Measurements from ENCODE around the gene AQP2. TPM values are rescaled to one million over a fixed set of nuclear protein-coding genes. Genes with fewer than 3 reads are reported as not detected.

Gene AQP2
- total RNA-seq, 4 donors from 2014 or later, result not detected

DNA sequence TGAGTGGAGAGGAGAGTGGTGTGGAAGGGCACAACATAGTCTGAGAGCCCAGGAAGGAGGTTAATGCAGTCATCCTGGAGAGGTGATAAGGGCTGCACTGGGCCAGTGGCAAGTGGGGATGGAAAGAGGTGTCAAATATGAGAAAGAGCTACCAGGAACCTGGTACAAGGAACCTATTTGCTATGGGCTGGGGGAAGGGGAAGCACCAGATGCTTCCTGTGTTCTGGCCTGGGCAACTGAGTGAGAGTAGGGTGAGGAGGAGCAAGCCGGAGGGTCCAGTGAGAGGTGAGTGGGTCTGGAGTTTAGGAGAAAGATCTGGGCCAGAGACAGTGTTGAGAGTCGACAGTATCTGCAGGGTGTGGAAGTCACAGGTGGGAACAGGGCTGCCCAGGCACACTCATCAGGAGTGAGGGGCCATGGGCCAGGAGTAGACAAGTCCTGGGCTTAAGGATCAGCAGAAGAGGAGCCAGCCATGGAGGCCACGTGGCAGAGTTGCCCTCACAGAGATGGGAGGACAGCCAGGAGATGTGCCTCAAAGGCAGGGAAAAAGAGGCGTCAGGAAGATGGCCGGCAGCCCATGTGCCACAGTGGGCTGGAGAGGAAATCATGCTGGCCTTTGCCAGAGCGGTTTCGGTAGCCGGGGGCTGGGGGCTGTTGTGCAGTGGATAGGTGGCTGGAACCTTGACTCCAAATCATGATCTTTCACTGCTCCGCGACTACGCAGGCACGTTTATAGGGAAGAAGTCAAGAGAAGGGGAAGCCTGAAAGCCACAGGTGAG, 19.3 kb downstream of the AQP2 start:
- WGBS, 2 donors (ENCODE audit: low coverage in 1 of 2), result 80 to 86% methylated on average over 7 to 12 of the region's 12 CpGs
- no peak for TF ChIP-seq POLR2AphosphoS5 (IDR thresholded peaks at IDR 0.05)
- Histone ChIP-seq H3K27ac (no peak overlapping the region), H3K9me3 (no peaks in the 10 kb centered on the region), H3K4me3 (no peak overlapping the region), H3K27me3 (peaks cover 34% of the 10 kb centered on the region), H3K4me1 (peaks cover 0 to 17% (median 11%) of the 10 kb centered on the region in 4 donors), H3K36me3 (no peaks in the 10 kb centered on the region)
- intact Hi-C loops (cut with DNase I; ENCODE audit: low total_unique reads) (loop anchor here (5.0 to 10.0 kb wide), 2 partner anchors 102 to 215 kb away; no protein-coding TSS in a partner anchor), in situ Hi-C loops (cut with MboI; ENCODE audit: low pct_ligation_motif_present in 1 of 4, low pct_unique_long_range_greater_than_20kb in 1 of 4, low sequenced_read_pairs in 3 of 4) (loop anchor here (5.0 to 25.0 kb wide), 5 partner anchors 82 to 217 kb away; partner anchors contain the start of gene ASIC1 (in 3 of the 4))
- DNase-seq, result no peak

DNA sequence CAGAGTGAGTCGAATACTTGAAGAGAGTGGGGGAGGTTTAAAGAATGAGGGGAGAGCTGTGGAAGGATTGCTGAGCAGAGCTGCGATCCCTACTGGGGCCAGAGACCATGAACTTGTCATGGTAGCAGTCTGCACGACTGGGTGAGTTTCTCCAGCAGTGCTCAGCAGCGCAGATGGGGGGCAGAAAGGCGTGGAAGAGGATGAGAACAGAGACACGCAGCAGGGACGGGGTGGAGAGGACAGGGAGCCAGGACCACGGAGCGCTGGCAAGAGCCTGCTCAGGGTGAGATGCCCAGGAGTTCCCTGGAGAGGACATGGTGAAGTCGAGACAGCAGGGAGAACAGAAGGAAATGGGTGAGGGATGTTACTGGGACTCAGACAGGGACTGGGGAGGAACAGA, 20.1 kb downstream of the AQP2 start:
- Histone ChIP-seq H3K4me1 (peaks cover 0 to 24% (median 14%) of the 10 kb centered on the region in 4 donors), H3K36me3 (no peaks in the 10 kb centered on the region), H3K4me3 (no peak overlapping the region), H3K27me3 (peaks cover 26% of the 10 kb centered on the region), H3K9me3 (no peaks in the 10 kb centered on the region), H3K27ac (no peak overlapping the region)
- DNase-seq, result no peak
- intact Hi-C loops (cut with DNase I; ENCODE audit: low total_unique reads), result no loop called here
- in situ Hi-C loops (cut with MboI; ENCODE audit: low pct_ligation_motif_present in 1 of 4, low pct_unique_long_range_greater_than_20kb in 1 of 4, low sequenced_read_pairs in 3 of 4), result loop anchor here in 3 of 4 donors (5.0 to 25.0 kb wide), 4 partner anchors 82 to 217 kb away; partner anchors contain the start of gene ASIC1 (in 2 of the 3)
- no peak for TF ChIP-seq EP300 (IDR thresholded peaks at IDR 0.05; ENCODE audit: low read depth)
- 44 to 72% methylated on average over 10 of the region's 10 CpGs for WGBS, 2 donors (ENCODE audit: low coverage in 1 of 2)

DNA sequence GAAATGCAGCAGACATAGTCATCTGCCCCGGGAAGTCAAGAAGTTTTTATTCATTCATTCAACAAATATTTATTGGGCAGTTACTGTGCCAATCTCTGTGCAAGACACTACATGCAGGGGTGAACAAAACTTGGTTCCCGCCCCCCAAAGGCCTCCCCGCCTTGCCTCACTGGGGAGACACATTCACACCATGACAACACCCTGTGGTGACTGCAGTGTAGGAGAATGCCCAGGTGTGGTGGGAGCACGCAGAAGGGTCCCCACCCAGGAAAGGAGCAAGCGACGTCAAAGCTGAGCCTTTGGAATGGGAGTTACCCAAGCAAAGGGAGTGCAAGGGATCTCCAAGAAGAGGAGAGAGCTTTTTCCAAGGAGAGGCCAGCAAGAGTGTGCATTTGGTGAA, 20.6 kb downstream of the AQP2 start:
- DNase-seq, result no peak
- no peaks in the 10 kb centered on the region for H3K36me3 ChIP-seq
- intact Hi-C loops (cut with DNase I; ENCODE audit: low total_unique reads) (no loop called here), in situ Hi-C loops (cut with MboI; ENCODE audit: low pct_ligation_motif_present in 1 of 4, low pct_unique_long_range_greater_than_20kb in 1 of 4, low sequenced_read_pairs in 3 of 4) (loop anchor here in 3 of 4 donors (5.0 to 25.0 kb wide), 4 partner anchors 81 to 216 kb away; partner anchors contain the start of gene ASIC1 (in 2 of the 3))
- H3K4me3 ChIP-seq, result no peak overlapping the region
- H3K27me3 ChIP-seq, result peaks cover 26% of the 10 kb centered on the region
- 77 to 85% methylated on average over 4 to 6 of the region's 6 CpGs for WGBS, 2 donors (ENCODE audit: low coverage in 1 of 2)
- H3K9me3 ChIP-seq, result no peaks in the 10 kb centered on the region
- H3K4me1 ChIP-seq, result peaks cover 0 to 24% (median 14%) of the 10 kb centered on the region in 4 donors
- H3K27ac ChIP-seq, result no peak overlapping the region
- no peak for TF ChIP-seq POLR2A (IDR thresholded peaks at IDR 0.05)

DNA sequence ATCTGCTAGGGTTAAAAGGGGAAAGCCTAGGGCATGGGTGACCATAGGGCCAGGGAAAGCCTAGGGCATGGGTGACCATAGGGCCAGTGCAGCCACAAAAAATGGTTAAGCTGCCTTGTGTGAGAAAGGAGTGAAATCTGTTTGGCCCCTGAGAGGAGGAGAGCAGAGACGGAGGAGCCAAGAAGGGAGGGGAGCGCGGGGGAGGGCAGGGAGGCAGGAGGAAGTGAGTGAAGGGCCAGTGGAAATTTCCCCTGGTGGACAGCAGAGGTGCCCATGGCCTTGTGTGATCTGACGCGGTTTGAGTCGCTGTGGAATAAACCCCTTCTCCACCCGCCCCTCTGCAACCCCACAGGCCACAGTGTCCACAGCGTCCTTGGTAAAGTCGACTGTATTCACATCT, 21.6 kb downstream of the AQP2 start:
- Histone ChIP-seq H3K36me3 (no peaks in the 10 kb centered on the region), H3K27me3 (peaks cover 22% of the 10 kb centered on the region), H3K4me3 (no peak overlapping the region), H3K9me3 (no peaks in the 10 kb centered on the region), H3K27ac (no peak overlapping the region), H3K4me1 (peaks cover 0 to 22% (median 13%) of the 10 kb centered on the region in 4 donors)
- in situ Hi-C loops (cut with MboI; ENCODE audit: low pct_ligation_motif_present in 1 of 4, low pct_unique_long_range_greater_than_20kb in 1 of 4, low sequenced_read_pairs in 3 of 4), result loop anchor here in 3 of 4 donors (5.0 to 25.0 kb wide), 4 partner anchors 80 to 215 kb away; partner anchors contain the start of gene ASIC1 (in 2 of the 3)
- intact Hi-C loops (cut with DNase I; ENCODE audit: low total_unique reads), result loop anchor here (2.0 kb wide), 1 partner anchor 85 kb away; the partner anchor contains the start of gene ASIC1
- no peak for DNase-seq
- 68 to 85% methylated on average over 3 to 9 of the region's 9 CpGs for WGBS, 2 donors (ENCODE audit: low coverage in 1 of 2)
- TF ChIP-seq POLR2A (IDR thresholded peaks at IDR 0.05) (no peak), EP300 (IDR thresholded peaks at IDR 0.05; ENCODE audit: low read depth) (no peak), POLR2AphosphoS5 (IDR thresholded peaks at IDR 0.05) (no peak)
- TF ChIP-seq, protein P1, sequence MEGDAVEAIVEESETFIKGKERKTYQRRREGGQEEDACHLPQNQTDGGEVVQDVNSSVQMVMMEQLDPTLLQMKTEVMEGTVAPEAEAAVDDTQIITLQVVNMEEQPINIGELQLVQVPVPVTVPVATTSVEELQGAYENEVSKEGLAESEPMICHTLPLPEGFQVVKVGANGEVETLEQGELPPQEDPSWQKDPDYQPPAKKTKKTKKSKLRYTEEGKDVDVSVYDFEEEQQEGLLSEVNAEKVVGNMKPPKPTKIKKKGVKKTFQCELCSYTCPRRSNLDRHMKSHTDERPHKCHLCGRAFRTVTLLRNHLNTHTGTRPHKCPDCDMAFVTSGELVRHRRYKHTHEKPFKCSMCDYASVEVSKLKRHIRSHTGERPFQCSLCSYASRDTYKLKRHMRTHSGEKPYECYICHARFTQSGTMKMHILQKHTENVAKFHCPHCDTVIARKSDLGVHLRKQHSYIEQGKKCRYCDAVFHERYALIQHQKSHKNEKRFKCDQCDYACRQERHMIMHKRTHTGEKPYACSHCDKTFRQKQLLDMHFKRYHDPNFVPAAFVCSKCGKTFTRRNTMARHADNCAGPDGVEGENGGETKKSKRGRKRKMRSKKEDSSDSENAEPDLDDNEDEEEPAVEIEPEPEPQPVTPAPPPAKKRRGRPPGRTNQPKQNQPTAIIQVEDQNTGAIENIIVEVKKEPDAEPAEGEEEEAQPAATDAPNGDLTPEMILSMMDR (IDR thresholded peaks at IDR 0.05), result no peak

DNA sequence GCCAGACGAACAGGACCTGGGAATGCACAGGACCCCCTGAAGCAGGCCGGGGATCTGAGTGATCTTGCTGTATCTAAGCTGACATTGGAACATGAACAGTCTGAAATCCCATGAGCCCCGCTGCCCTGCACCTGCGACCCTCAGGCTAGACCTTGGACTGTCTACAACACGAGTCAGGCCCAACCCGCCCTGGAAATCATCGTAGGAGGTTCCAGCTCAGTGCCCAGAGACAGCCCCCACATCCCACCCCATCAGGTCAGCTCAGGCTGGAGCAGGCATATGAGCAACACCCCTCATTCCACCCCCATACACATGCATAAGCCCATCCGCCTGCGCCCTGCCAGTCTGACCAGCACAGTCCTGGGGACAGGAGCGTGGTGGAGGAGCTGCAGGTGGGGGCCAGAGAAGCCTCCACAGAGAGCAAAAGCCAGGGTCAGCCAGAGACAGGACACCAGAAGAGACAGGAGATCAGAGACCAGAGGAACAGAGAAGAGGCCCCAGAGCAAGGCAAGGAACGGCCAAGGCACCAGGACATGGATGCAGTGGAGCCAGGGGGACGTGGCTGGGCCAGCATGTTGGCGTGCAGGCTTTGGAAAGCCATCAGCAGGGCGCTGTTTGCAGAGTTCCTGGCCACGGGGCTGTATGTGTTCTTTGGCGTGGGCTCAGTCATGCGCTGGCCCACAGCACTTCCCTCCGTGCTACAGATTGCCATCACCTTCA, 22.3 kb downstream of the AQP2 start, which contains the start of gene AQP6:
TSS of gene AQP6 (plus strand) at position 307 of the 720 bp plus-strand sequence. CDS start at position 534, 227 bp downstream.
- in situ Hi-C loops (cut with MboI; ENCODE audit: low pct_ligation_motif_present in 1 of 4, low pct_unique_long_range_greater_than_20kb in 1 of 4, low sequenced_read_pairs in 3 of 4), result loop anchor here in 3 of 4 donors (5.0 to 25.0 kb wide), 4 partner anchors 80 to 214 kb away; partner anchors contain the start of gene ASIC1 (in 2 of the 3)
- intact Hi-C loops (cut with DNase I; ENCODE audit: low total_unique reads), result loop anchor here (2.0 kb wide), 1 partner anchor 84 kb away; the partner anchor contains the start of gene ASIC1
- peaks cover 22% of the 10 kb centered on the region for H3K27me3 ChIP-seq
- H3K9me3 ChIP-seq, result no peaks in the 10 kb centered on the region
- TF ChIP-seq, protein P1 (IDR thresholded peaks at IDR 0.05), result no peak
- TF ChIP-seq POLR2A (IDR thresholded peaks at IDR 0.05) (no peak), EP300 (IDR thresholded peaks at IDR 0.05; ENCODE audit: low read depth) (no peak), POLR2AphosphoS5 (IDR thresholded peaks at IDR 0.05) (no peak)
- DNase-seq, result no peak
- no peak within 1 kb of the TSS for H3K27ac ChIP-seq
- peaks cover 0 to 15% (median 6%) of the 10 kb centered on the region in 4 donors for H3K4me1 ChIP-seq
- no peaks in the 10 kb centered on the region for H3K36me3 ChIP-seq
- no peak within 1 kb of the TSS for H3K4me3 ChIP-seq
- WGBS, 2 donors (ENCODE audit: low coverage in 1 of 2), result 73% methylated on average over 15 of the region's 18 CpGs; no CpG with 5 or more reads in 1 of the 2 donors
